Measurements from ENCODE around the gene DAAM2.

Gene DAAM2

GRCh38 chr6:39929733-39930461, 137.7 kb downstream of the DAAM2 start:
- no peak for DNase-seq (ENCODE audit: low read depth in 2 of 2)

GRCh38 chr6:39930540-39930939, 138.4 kb downstream of the DAAM2 start:
- no peak for DNase-seq (ENCODE audit: low read depth in 2 of 2)

GRCh38 chr6:39931607-39932006, 139.4 kb downstream of the DAAM2 start:
- no peak for DNase-seq (ENCODE audit: low read depth in 2 of 2)

- DNase-seq (ENCODE audit: low read depth in 2 of 2): no peak
Observed at GRCh38 chr6:39932386-39932910, 140.3 kb downstream of the DAAM2 start.

GRCh38 chr6:39933669-39934130, 141.5 kb downstream of the DAAM2 start:
- no peak for DNase-seq (ENCODE audit: low read depth in 2 of 2)

GRCh38 chr6:39934131-39934757, 142.1 kb downstream of the DAAM2 start, which contains the start of gene MOCS1:
Gene MOCS1 (minus strand): TSS chr6:39934462. CDS start chr6:39934417, 45 bp downstream.
- DNase-seq (ENCODE audit: low read depth in 2 of 2): peak; percentile 4 to 13

- DNase-seq (ENCODE audit: low read depth in 2 of 2): no peak
Observed at GRCh38 chr6:39935241-39935640, 143.1 kb downstream of the DAAM2 start.

GRCh38 chr6:39936857-39937256, 144.7 kb downstream of the DAAM2 start:
- DNase-seq (ENCODE audit: low read depth in 2 of 2): no peak

GRCh38 chr6:39937686-39938333, 145.6 kb downstream of the DAAM2 start:
- DNase-seq (ENCODE audit: low read depth in 2 of 2): no peak

- no peak for DNase-seq (ENCODE audit: low read depth in 2 of 2)
Observed at GRCh38 chr6:39938773-39939654, 146.8 kb downstream of the DAAM2 start.

- DNase-seq (ENCODE audit: low read depth in 2 of 2): no peak
Observed at GRCh38 chr6:39941138-39941537, 149.0 kb downstream of the DAAM2 start.

GRCh38 chr6:39941820-39942219, 149.6 kb downstream of the DAAM2 start:
- DNase-seq (ENCODE audit: low read depth in 2 of 2): no peak

- no peak for DNase-seq (ENCODE audit: low read depth in 2 of 2)
Observed at GRCh38 chr6:39942903-39943580, 150.9 kb downstream of the DAAM2 start.

GRCh38 chr6:39945626-39946025, 153.4 kb downstream of the DAAM2 start:
- DNase-seq (ENCODE audit: low read depth in 2 of 2): no peak

- no peak for DNase-seq (ENCODE audit: low read depth in 2 of 2)
Observed at GRCh38 chr6:39947611-39948068, 155.5 kb downstream of the DAAM2 start.

- DNase-seq (ENCODE audit: low read depth in 2 of 2): no peak
Observed at GRCh38 chr6:39948199-39948791, 156.1 kb downstream of the DAAM2 start.

GRCh38 chr6:39950125-39950720, 158.0 kb downstream of the DAAM2 start:
- DNase-seq (ENCODE audit: low read depth in 2 of 2): no peak

- DNase-seq (ENCODE audit: low read depth in 2 of 2): no peak
Observed at GRCh38 chr6:39951191-39951590, 159.0 kb downstream of the DAAM2 start.

- no peak for DNase-seq (ENCODE audit: low read depth in 2 of 2)
Observed at GRCh38 chr6:39951716-39952115, 159.5 kb downstream of the DAAM2 start.

- no peak for DNase-seq (ENCODE audit: low read depth in 2 of 2)
Observed at GRCh38 chr6:39952167-39952566, 160.0 kb downstream of the DAAM2 start.
